ENCODE results near the gene TSEN2. TPM values are rescaled to one million over a fixed set of nuclear protein-coding genes. Genes with fewer than 3 reads are reported as not detected.

Gene TSEN2
- total and polyA plus RNA-seq, 2 of the 4 experiments (the other 2 are of a cell fraction): 9.5 to 14.2 TPM

- no peak overlapping the region for H2AK9ac ChIP-seq (replicated peaks; ENCODE audit: low read depth, low read length, poor library complexity)
- ChIA-PET CTCF (no interaction called here), POLR2A (ENCODE audit: unreplicated experiment) (no interaction called here)
- no peak overlapping the region for H4K91ac ChIP-seq (ENCODE audit: insufficient read depth, low read depth, low read length)
- 100% methylated on average over 3 of the region's 5 CpGs; no CpG with 5 or more reads in 1 of the 2 experiments for WGBS, 2 experiments (ENCODE audit: extremely low coverage in 2 of 2, insufficient read length in 1 of 2)
- H2BK15ac ChIP-seq (ENCODE audit: low read depth, low read length): no peak overlapping the region
- no peak overlapping the region for H4K5ac ChIP-seq (ENCODE audit: low read depth, low read length)
- H4K8ac ChIP-seq (ENCODE audit: low read depth in 2 of 2, low read length in 2 of 2): no peak overlapping the region
- ATAC-seq (ENCODE audit: low read depth) (no peak), DNase-seq (no peak)
- no peak overlapping the region for H3K18ac ChIP-seq (ENCODE audit: low read depth, low read length)
- H3K4me3 ChIP-seq (ENCODE audit: insufficient read depth, low read depth, low read length): no peak overlapping the region
- H3K4me1 ChIP-seq (ENCODE audit: control insufficient read depth, insufficient read depth, low read length): peaks cover 8% of the 10 kb centered on the region; the same call in 1 of the 2 replicates
- no peak overlapping the region for H3K4ac ChIP-seq (ENCODE audit: low read depth, low read length)
- H2BK20ac ChIP-seq (ENCODE audit: low read depth, low read length): no peak overlapping the region
- BruUV-seq (replicated peaks): no TSS peak
- dilution Hi-C loops (cut with HindIII; ENCODE audit: low sequenced_read_pairs, unreplicated experiment) (no loop called here), in situ Hi-C loops (cut with MboI; ENCODE audit: low sequenced_read_pairs) (no loop called here), intact Hi-C loops (cut with micrococcal nuclease) (no loop called here)
- H3K4me2 ChIP-seq (ENCODE audit: low read depth, low read length): no peak overlapping the region
- H2BK5ac ChIP-seq (ENCODE audit: low read depth, low read length, poor library complexity, severe bottlenecking): no peak overlapping the region
- no peak overlapping the region for H3K9ac ChIP-seq (ENCODE audit: low read depth, low read length)
- H2AK5ac ChIP-seq (ENCODE audit: low read depth, low read length): 0 out of 2 replicates have a peak overlapping the region, but pooled peaks have one; percentile 2
- H3K56ac ChIP-seq (ENCODE audit: extremely low read depth, insufficient read depth, low read length): no peak overlapping the region
- H3K36me3 ChIP-seq (ENCODE audit: control insufficient read depth, insufficient read depth, low read length): peaks cover 1% of the 10 kb centered on the region; the same call in 1 of the 2 replicates
- H3K27ac ChIP-seq (ENCODE audit: insufficient read depth, low read length): no peak overlapping the region
- H3K23ac ChIP-seq (ENCODE audit: low read depth, low read length): no peak overlapping the region
- no peak overlapping the region for H3K14ac ChIP-seq (replicated peaks; ENCODE audit: low read depth, low read length)
- no peaks in the 10 kb centered on the region for H3K27me3 ChIP-seq (ENCODE audit: control insufficient read depth, insufficient read depth, low read length)
- H3K9me3 ChIP-seq (ENCODE audit: control insufficient read depth, insufficient read depth, low read length): no peaks in the 10 kb centered on the region
- H4K20me1 ChIP-seq (ENCODE audit: insufficient read depth, low read length): no peaks in the 10 kb centered on the region
- H2AFZ ChIP-seq (replicated peaks; ENCODE audit: low read length, poor library complexity): no peak overlapping the region
- H3K79me1 ChIP-seq (ENCODE audit: low read depth in 1 of 2, low read length in 2 of 2): 0 out of 4 replicates have a peak, but pooled peaks cover 0 to 5% of the 10 kb centered on the region in 2 experiments
- TF ChIP-seq CEBPB (IDR thresholded peaks at IDR 0.05; ENCODE audit: low read depth, low read length) (no peak), BHLHE40 (IDR thresholded peaks at IDR 0.05; ENCODE audit: low read depth, low read length) (no peak)
- H2BK120ac ChIP-seq (ENCODE audit: low read depth, low read length): no peak overlapping the region
- H3K9me1 ChIP-seq (ENCODE audit: insufficient read depth, low read length): peaks cover 6% of the 10 kb centered on the region; the same call in 1 of the 2 replicates
These were observed 29.6 kb downstream of the TSEN2 start for GRCh38 chr3:12513694-12514446.

Measured in IMR-90 (cell line).